PC-9 (cell line): ENCODE measurements around the gene DNAAF1. TPM values are rescaled to one million over a fixed set of nuclear protein-coding genes. Genes with fewer than 3 reads are reported as not detected.

Source experiments
- BruUV-seq: library from RNA; stranded (reverse); fragments of 400-500 nt; replicated peaks from 2 replicates; lab custom pipeline; 2021; lab: Mats Ljungman, UMichigan
- CTCF ChIA-PET: fragments of 300-600 bp; sonication (Branson Sonifier 250); formaldehyde crosslinking; loops from one replicate; lab custom pipeline; 2022; ENCODE audit warnings: antibody characterized with exemption; lab: Charles Lee
- POLR2A ChIA-PET: fragments of 300-600 bp; sonication (Branson Sonifier 250); formaldehyde crosslinking; loops from one replicate; lab custom pipeline; 2022; ENCODE audit warnings: antibody characterized with exemption; ENCODE audit not compliant: unreplicated experiment; lab: Charles Lee
- DNase-seq, 2 experiments: peaks; one replicate each; pipeline versions ENCODE4 v3.0.0 to v3.0.0-alpha.2; 2015 to 2022; ENCODE audit warnings: mixed read lengths in 1 of 2
- H2AFZ ChIP-seq: fragments of 200-600 bp; sonication (generic); 2 replicates; pipeline ENCODE4 v1.8.1; 2017; ENCODE audit warnings: antibody characterized with exemption
- H3F3A ChIP-seq: fragments of 200-600 bp; sonication (generic); 2 replicates; pipeline ENCODE4 v1.8.1; 2017; ENCODE audit warnings: antibody characterized with exemption, mild to moderate bottlenecking, low read depth; ENCODE audit not compliant: insufficient read depth
- H3K27ac ChIP-seq: fragments of 200-600 bp; sonication (generic); 2 replicates; pipeline ENCODE4 v1.6.1; 2016; ENCODE audit warnings: mixed run types
- H3K27me3 ChIP-seq: fragments of 200-600 bp; sonication (generic); 2 replicates; pipeline ENCODE4 v1.6.1; 2016; ENCODE audit warnings: low read depth, mixed run types; ENCODE audit not compliant: insufficient read depth
- H3K36me3 ChIP-seq: fragments of 200-600 bp; sonication (generic); 2 replicates; pipeline ENCODE4 v1.6.1; 2016; ENCODE audit warnings: low read depth, mixed run types
- H3K4me1 ChIP-seq: fragments of 200-600 bp; sonication (generic); replicated peaks from 2 replicates; pipeline ENCODE4 v1.6.1; 2016; ENCODE audit warnings: mixed run types; ENCODE audit not compliant: insufficient read depth
- H3K4me2 ChIP-seq: fragments of 200-600 bp; sonication (generic); 2 replicates; pipeline ENCODE4 v1.6.1; 2017; ENCODE audit warnings: mixed run types
- H3K4me3 ChIP-seq: fragments of 200-600 bp; sonication (generic); 2 replicates; pipeline ENCODE4 v1.6.1; 2016; ENCODE audit warnings: mixed run types
- H3K79me2 ChIP-seq: fragments of 200-600 bp; sonication (generic); 2 replicates; pipeline ENCODE4 v1.6.1; 2017; ENCODE audit warnings: low read depth, mixed run types
- H3K9me2 ChIP-seq: fragments of 200-600 bp; sonication (generic); 2 replicates; pipeline ENCODE4 v1.8.1; 2017; ENCODE audit warnings: mild to moderate bottlenecking; ENCODE audit not compliant: insufficient read depth
- H3K9me3 ChIP-seq: fragments of 200-600 bp; sonication (generic); 2 replicates; pipeline ENCODE4 v1.8.1; 2016; ENCODE audit warnings: low read depth; ENCODE audit not compliant: insufficient read depth
- H4K20me1 ChIP-seq: fragments of 200-600 bp; sonication (generic); 2 replicates; pipeline ENCODE4 v1.8.1; 2017; ENCODE audit not compliant: insufficient read depth
- CTCF ChIP-seq: fragments of 200-600 bp; sonication (generic); conservative IDR thresholded peaks from 2 replicates; pipeline ENCODE4 v1.6.1; 2017; ENCODE audit warnings: mixed run types, antibody characterized with exemption, mild to moderate bottlenecking, moderate library complexity
- EZH2 ChIP-seq: fragments of 200-600 bp; sonication (generic); IDR thresholded peaks from 2 replicates; pipeline ENCODE4 v1.8.0; 2017; ENCODE audit warnings: antibody characterized with exemption, low read depth
- intact Hi-C: fragments of 100-400 bp; cut with micrococcal nuclease; formaldehyde crosslinking; loops from one replicate; pipeline ENCODE4 v1.10.0; 2022; ENCODE audit not compliant: unreplicated experiment
- total RNA-seq: library from RNA; stranded (reverse); gene quantifications from 2 replicates; pipeline ENCODE4 v1.2.3, GENCODE V29; 2021

The DNAAF1 gene
- total RNA-seq, 1 experiment from 2014 or later, result 1.2 TPM

- POLR2A ChIA-PET, result interaction anchor here (0.6 to 0.7 kb wide), 2 partner anchors 328 to 329 kb away, joined by 3 to 5 read pairs; no protein-coding TSS in a partner anchor
- CTCF ChIA-PET, result no interaction called here
- TF ChIP-seq EZH2 (no peak), CTCF (no peak)
- no peaks in the 10 kb centered on the region for H3K36me3 ChIP-seq
- peaks cover 33% of the 10 kb centered on the region for H3K4me1 ChIP-seq
- no peaks in the 10 kb centered on the region; the same call in 1 of the 2 replicates for H4K20me1 ChIP-seq
- H3K4me2 ChIP-seq, result peak overlapping the region; percentile 65
- no TSS peak for BruUV-seq
- no peaks in the 10 kb centered on the region for H3K9me3 ChIP-seq
- DNase-seq, result no peak
- peak overlapping the region; percentile 53; the same call in 1 of the 2 replicates for H3K27ac ChIP-seq
- H3F3A ChIP-seq, result peaks cover 37% of the 10 kb centered on the region
- no peaks in the 10 kb centered on the region for H3K9me2 ChIP-seq
- intact Hi-C loops, result loop anchor here (2.0 to 10.0 kb wide), 6 partner anchors 60 to 352 kb away; partner anchors contain the start of genes MBTPS1, MEAK7 and OSGIN1
- H3K27me3 ChIP-seq, result no peaks in the 10 kb centered on the region
- H2AFZ ChIP-seq, result no peak overlapping the region
- H3K4me3 ChIP-seq, result no peak overlapping the region
- H3K79me2 ChIP-seq, result no peaks in the 10 kb centered on the region
Measured at GRCh38 chr16:84176192-84177053, 31.3 kb downstream of the DNAAF1 start.

GRCh38 chr16:84177741-84178073 is 32.6 kb downstream of the DNAAF1 start:
- Histone ChIP-seq H2AFZ (no peak overlapping the region), H3K9me2 (no peaks in the 10 kb centered on the region), H3K9me3 (no peaks in the 10 kb centered on the region), H3F3A (peaks cover 37% of the 10 kb centered on the region), H3K4me3 (no peak overlapping the region), H4K20me1 (no peaks in the 10 kb centered on the region; the same call in 1 of the 2 replicates), H3K36me3 (no peaks in the 10 kb centered on the region), H3K27ac (peak overlapping the region; percentile 53), H3K27me3 (no peaks in the 10 kb centered on the region), H3K4me1 (peaks cover 33% of the 10 kb centered on the region), H3K79me2 (no peaks in the 10 kb centered on the region), H3K4me2 (peak overlapping the region; percentile 65)
- DNase-seq, result peak in 1 of 2 experiments; percentile 55
- TF ChIP-seq EZH2 (no peak), CTCF (no peak)
- POLR2A ChIA-PET, result no interaction called here
- CTCF ChIA-PET, result interaction anchor here (1.0 kb wide), 1 partner anchor 33 kb away, joined by 3 read pairs; the partner anchor contains the start of genes DNAAF1 and HSDL1
- BruUV-seq, result no TSS peak
- intact Hi-C loops, result loop anchor here (2.0 to 10.0 kb wide), 6 partner anchors 61 to 353 kb away; partner anchors contain the start of genes MBTPS1, MEAK7 and OSGIN1

GRCh38 chr16:84178146-84178765 is 33.1 kb downstream of the DNAAF1 start:
- H3K4me1 ChIP-seq, result peaks cover 33% of the 10 kb centered on the region
- ChIA-PET POLR2A (no interaction called here), CTCF (interaction anchor here (0.6 to 1.0 kb wide), 2 partner anchors 33 to 160 kb away, joined by 3 read pairs; partner anchors contain the start of genes DNAAF1 and HSDL1)
- H3K27ac ChIP-seq, result peak overlapping the region; percentile 53
- no peaks in the 10 kb centered on the region for H3K9me2 ChIP-seq
- DNase-seq, result no peak
- H3K27me3 ChIP-seq, result no peaks in the 10 kb centered on the region
- TF ChIP-seq EZH2, result no peak
- TF ChIP-seq CTCF, result no peak
- peaks cover 37% of the 10 kb centered on the region for H3F3A ChIP-seq
- BruUV-seq, result no TSS peak
- H3K79me2 ChIP-seq, result no peaks in the 10 kb centered on the region
- H2AFZ ChIP-seq, result no peak overlapping the region
- H3K4me2 ChIP-seq, result peak overlapping the region; percentile 65; the same call in 1 of the 2 replicates
- intact Hi-C loops, result loop anchor here (5.0 to 10.0 kb wide), 5 partner anchors 226 to 353 kb away; partner anchors contain the start of genes MEAK7 and OSGIN1
- H3K4me3 ChIP-seq, result no peak overlapping the region
- no peaks in the 10 kb centered on the region for H3K9me3 ChIP-seq
- no peaks in the 10 kb centered on the region; the same call in 1 of the 2 replicates for H4K20me1 ChIP-seq
- no peaks in the 10 kb centered on the region for H3K36me3 ChIP-seq
